GM20000 (cell line): Measurements from ENCODE around the gene FSHB.

ENCODE experiments used
- DNase-seq: peaks from one replicate; pipeline ENCODE4 v3.0.0; 2012; ENCODE audit warnings: low spot score
- CTCF ChIP-seq: IDR thresholded peaks from 2 replicates; pipeline ENCODE4 v1.5.1; 2012; ENCODE audit warnings: mild to moderate bottlenecking, control low read depth; ENCODE audit errors: extremely low read depth, missing control alignments

FSHB gene

GRCh38 chr11:30244265-30244664 lies 13.5 kb downstream of the FSHB start:
- no peak for TF ChIP-seq CTCF

DNA sequence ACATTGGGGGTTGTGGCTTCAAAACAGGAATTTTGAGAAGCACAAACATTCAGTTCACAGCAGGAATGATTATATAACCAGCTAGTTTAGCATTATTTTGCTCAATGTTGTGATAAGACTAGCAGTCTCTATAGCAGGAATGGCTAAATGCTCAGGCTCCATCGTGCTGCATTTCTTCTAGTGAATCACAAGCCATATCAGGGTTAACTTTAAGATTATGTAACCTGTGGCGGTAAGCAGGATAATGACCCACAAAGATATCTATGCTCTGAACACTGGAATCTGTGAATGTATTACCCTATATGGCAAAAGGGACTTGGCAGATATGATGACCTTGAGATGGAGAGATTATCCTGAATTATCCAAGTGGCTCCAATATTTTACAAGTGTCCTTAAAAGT lies 14.8 kb downstream of the FSHB start:
- DNase-seq: no peak
- TF ChIP-seq CTCF: no peak

More at GRCh38 chr11:30244265-30244664, 13.5 kb downstream of the FSHB start:
- no peak for DNase-seq

DNA sequence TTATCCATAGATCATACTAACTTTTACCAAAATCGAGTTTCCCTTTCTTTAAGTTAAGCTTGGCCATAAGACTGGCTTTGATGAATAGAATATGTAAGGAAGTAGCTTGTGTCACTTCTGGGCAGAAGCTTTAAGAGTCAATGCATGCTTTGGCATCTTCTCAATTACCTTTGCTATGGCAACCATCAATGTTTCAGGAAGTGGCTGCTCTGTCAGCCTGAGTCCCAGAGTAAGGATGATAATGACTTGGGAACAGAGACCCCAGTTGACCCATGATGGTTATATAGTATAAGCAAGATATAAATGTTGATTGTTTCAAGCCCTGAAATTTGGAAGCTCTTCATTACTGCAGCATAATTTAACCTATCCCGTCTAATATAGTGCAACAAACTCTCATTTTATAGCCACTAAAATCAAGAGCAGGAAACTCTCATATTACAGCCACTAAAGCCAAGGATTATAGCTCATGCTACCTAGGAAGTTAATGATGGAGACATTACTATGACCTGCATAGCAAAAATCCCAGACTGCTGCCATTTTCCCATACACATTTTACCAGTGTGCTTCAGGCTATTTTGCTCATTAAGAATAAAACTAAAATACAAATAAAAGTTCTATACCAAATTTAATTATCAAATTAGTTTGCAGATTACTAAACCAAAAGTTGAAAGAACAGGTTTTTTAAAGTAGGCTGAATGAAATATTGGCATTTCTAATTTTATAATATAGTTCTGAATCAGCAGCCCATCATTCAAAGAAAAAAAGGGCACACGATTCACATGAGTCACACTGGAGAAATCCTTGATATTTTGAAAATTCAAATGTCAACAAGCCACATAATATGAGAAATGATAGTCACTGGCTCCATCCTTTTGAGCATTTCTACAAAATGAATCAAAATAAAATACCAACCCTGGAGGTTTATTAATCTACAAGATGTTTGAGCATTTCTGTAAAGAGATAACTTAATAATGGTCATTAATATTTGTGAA lies 23.8 kb downstream of the FSHB start:
- TF ChIP-seq CTCF: no peak
- DNase-seq: no peak

DNA sequence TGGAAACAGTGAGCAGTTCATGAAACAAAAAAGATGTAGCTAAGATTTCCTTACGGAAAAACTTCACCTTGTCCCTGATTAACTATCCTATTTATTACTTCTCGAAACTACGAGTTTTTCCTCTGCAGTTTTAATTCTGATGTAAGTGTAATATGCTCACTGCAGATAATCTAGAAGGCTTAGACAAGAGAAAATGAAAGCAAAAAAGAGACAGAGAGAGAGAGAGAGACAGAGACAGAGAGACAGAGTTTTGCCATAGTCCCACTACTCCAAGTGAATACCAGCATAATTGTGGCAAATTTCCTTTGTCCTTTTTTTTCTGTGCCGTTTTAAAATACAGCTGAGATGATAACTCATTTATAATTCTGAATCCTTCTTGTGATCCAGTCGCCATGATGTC lies 24.8 kb downstream of the FSHB start:
- no peak for DNase-seq
- no peak for TF ChIP-seq CTCF

DNA sequence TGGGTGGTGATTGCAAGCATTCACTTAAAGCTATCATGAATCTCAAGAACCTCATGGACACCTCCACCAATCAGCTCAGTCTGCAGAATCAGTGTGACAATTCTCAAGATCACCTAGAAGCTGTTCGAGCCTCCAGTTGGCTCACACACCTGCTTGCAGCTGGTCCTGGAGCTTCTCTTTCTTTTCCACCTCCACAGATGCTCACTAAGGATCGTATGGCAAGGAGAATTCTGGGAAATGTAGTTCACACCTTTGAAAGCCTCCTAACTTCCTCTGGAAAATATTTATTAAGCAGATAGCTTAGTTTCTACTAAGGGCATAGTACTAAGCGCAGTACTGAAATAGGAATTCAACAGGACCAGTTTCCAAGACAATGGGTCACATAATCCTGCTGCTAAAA lies 26.2 kb downstream of the FSHB start:
- no peak for DNase-seq
- TF ChIP-seq CTCF: no peak

DNA sequence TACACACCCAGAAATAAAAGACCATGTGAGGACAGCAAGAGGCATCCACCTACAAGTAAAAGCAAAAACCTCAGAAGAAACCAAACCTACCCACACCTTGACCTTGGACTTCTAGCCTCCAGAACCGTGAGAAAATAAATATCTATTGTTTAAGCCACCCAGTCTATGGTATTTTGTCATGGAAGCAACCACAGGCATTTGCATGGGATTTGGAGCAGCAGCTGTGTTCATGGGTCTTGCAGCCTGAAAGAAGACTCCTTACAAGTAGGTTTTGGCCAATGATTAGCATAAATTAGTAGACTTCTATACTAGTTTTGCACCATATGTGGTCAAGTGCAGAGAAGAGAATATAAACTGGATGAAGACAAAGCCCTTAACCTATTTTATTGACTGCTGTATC lies 27.9 kb downstream of the FSHB start:
- no peak for TF ChIP-seq CTCF
- no peak for DNase-seq

DNA sequence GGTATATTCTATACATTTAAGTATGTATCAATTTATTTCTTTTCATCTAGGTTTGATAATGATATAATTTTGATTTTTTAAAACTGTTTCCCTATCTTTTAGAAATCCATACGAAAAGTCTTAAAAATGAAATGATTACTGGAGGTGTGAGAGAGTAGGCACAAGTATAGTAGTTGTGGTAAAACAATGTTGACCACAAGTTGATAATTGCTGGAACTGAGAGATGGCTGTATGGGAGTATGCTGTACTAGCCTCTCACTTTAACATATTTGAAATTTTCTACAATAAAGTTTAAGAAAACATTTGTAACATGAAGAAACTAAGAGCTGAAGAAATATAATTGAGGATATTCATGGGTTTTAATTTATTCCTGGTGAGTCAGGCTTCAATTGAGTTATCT lies 30.0 kb downstream of the FSHB start:
- no peak for TF ChIP-seq CTCF
- no peak for DNase-seq
